Measurements from ENCODE around the gene ZYX. TPM values are rescaled to one million over a fixed set of nuclear protein-coding genes. Genes with fewer than 3 reads are reported as not detected.

Gene ZYX
- total RNA-seq, 1 donor from 2014 or later = 523 TPM

GRCh38 chr7:143396625-143397556, 15.7 kb downstream of the ZYX start:
- Mint-ChIP-seq H3K27ac (ENCODE audit: unreplicated experiment) (no peak overlapping the region), H3K27me3 (ENCODE audit: low read depth, unreplicated experiment) (peaks cover 11% of the 10 kb centered on the region), H3K36me3 (ENCODE audit: low read depth, unreplicated experiment) (peaks cover 7% of the 10 kb centered on the region), H3K4me3 (ENCODE audit: unreplicated experiment) (no peak overlapping the region), H3K9me3 (ENCODE audit: unreplicated experiment) (no peaks in the 10 kb centered on the region), H3K4me1 (ENCODE audit: low read depth, unreplicated experiment) (peaks cover 7% of the 10 kb centered on the region)
- peaks cover 2% of the 10 kb centered on the region for H3K4me1 ChIP-seq (ENCODE audit: insufficient read depth, low read length)
- no peak overlapping the region for H3K27ac ChIP-seq (ENCODE audit: low read depth, low read length)
- H2AFZ ChIP-seq (ENCODE audit: low read depth, low read length) = no peak overlapping the region
- no peak for TF ChIP-seq EZH2 (IDR thresholded peaks at IDR 0.05; ENCODE audit: insufficient read depth, low read length)
- no peak for TF ChIP-seq CTCF (IDR thresholded peaks at IDR 0.05; ENCODE audit: insufficient read depth, low read depth, low read length)
- H3K4me2 ChIP-seq (ENCODE audit: low read length) = no peak overlapping the region
- FAIRE-seq = no peak
- H4K20me1 ChIP-seq (ENCODE audit: insufficient read depth, low read length) = peaks cover 27% of the 10 kb centered on the region
- H3K27me3 ChIP-seq (ENCODE audit: insufficient read depth, low read length) = peaks cover 12% of the 10 kb centered on the region
- H3K4me3 ChIP-seq (ENCODE audit: insufficient read depth, low read depth, low read length) = no peak overlapping the region
- H3K36me3 ChIP-seq (ENCODE audit: insufficient read depth, low read length) = no peaks in the 10 kb centered on the region
- no peak overlapping the region for H3K9ac ChIP-seq (ENCODE audit: low read length)
- DNase-seq (ENCODE audit: low read depth) = peak; percentile 35
- H3K79me2 ChIP-seq (ENCODE audit: insufficient read depth, low read length) = no peaks in the 10 kb centered on the region
- H3K9me3 ChIP-seq (ENCODE audit: insufficient read depth, low read depth, low read length) = no peaks in the 10 kb centered on the region

GRCh38 chr7:143397710-143398530, 16.8 kb downstream of the ZYX start:
- Histone ChIP-seq H3K36me3 (ENCODE audit: insufficient read depth, low read length) (no peaks in the 10 kb centered on the region), H2AFZ (ENCODE audit: low read depth, low read length) (no peak overlapping the region), H3K4me3 (ENCODE audit: insufficient read depth, low read depth, low read length) (no peak overlapping the region), H4K20me1 (ENCODE audit: insufficient read depth, low read length) (peaks cover 17% of the 10 kb centered on the region), H3K9ac (ENCODE audit: low read length) (no peak overlapping the region), H3K4me2 (ENCODE audit: low read length) (no peak overlapping the region), H3K27ac (ENCODE audit: low read depth, low read length) (no peak overlapping the region), H3K27me3 (ENCODE audit: insufficient read depth, low read length) (peaks cover 12% of the 10 kb centered on the region), H3K9me3 (ENCODE audit: insufficient read depth, low read depth, low read length) (no peaks in the 10 kb centered on the region), H3K4me1 (ENCODE audit: insufficient read depth, low read length) (no peaks in the 10 kb centered on the region), H3K79me2 (ENCODE audit: insufficient read depth, low read length) (no peaks in the 10 kb centered on the region)
- H3K4me1 Mint-ChIP-seq (ENCODE audit: low read depth, unreplicated experiment) = no peaks in the 10 kb centered on the region
- no peaks in the 10 kb centered on the region for H3K9me3 Mint-ChIP-seq (ENCODE audit: unreplicated experiment)
- TF ChIP-seq EZH2 (IDR thresholded peaks at IDR 0.05; ENCODE audit: insufficient read depth, low read length) (no peak), CTCF (IDR thresholded peaks at IDR 0.05; ENCODE audit: insufficient read depth, low read depth, low read length) (no peak)
- H3K27ac Mint-ChIP-seq (ENCODE audit: unreplicated experiment) = no peak overlapping the region
- H3K4me3 Mint-ChIP-seq (ENCODE audit: unreplicated experiment) = no peak overlapping the region
- peaks cover 4% of the 10 kb centered on the region for H3K36me3 Mint-ChIP-seq (ENCODE audit: low read depth, unreplicated experiment)
- DNase-seq (ENCODE audit: low read depth) = no peak
- no peak for FAIRE-seq
- H3K27me3 Mint-ChIP-seq (ENCODE audit: low read depth, unreplicated experiment) = peaks cover 11% of the 10 kb centered on the region

Measured in astrocyte (in vitro differentiated cells and primary cell).